Peyer's patch (tissue), 4 donors: ENCODE results near the gene PIEZO1. TPM values are rescaled to one million over a fixed set of nuclear protein-coding genes. Genes with fewer than 3 reads are reported as not detected.

Experiments used
- DNase-seq, 3 donors: peaks; one replicate each; pipeline ENCODE4 v3.0.0-alpha.2; 2017 to 2019
- H3K27ac ChIP-seq, 4 donors: fragments of 200-600 bp; sonication (generic); one replicate each; pipeline ENCODE4 v1.5.1; 2016 to 2019
- H3K27me3 ChIP-seq, 2 donors: fragments of 200-600 bp; sonication (generic); one replicate each; pipeline ENCODE4 v1.5.1; 2019
- H3K36me3 ChIP-seq, 3 donors: fragments of 200-600 bp; sonication (generic); one replicate each; pipeline ENCODE4 v1.5.1; 2016 to 2019
- H3K4me1 ChIP-seq, 4 donors: fragments of 200-600 bp; sonication (generic); one replicate each; pipeline ENCODE4 v1.5.1; 2016 to 2019
- H3K4me3 ChIP-seq, 4 donors: fragments of 200-600 bp; sonication (generic); 1 replicate in 3 of 4; 2 replicates in 1 of 4; pipeline ENCODE4 v1.5.1; 2016 to 2019; ENCODE audit warnings: mild to moderate bottlenecking in 1 of 4
- H3K9me3 ChIP-seq, 4 donors: fragments of 200-600 bp; sonication (generic); one replicate each; pipeline ENCODE4 v1.5.1; 2016 to 2019; ENCODE audit warnings: mild to moderate bottlenecking in 1 of 4
- CTCF ChIP-seq, 6 experiments: fragments of 450-650 bp in 4 of 6; fragments of 200-600 bp in 2 of 6; sonication (generic) in 1 of 6; IDR thresholded peaks; one replicate each; pipeline ENCODE4 v1.5.1; 2017 to 2019; ENCODE audit warnings: antibody characterized with exemption in 6 of 6, mild to moderate bottlenecking in 3 of 6, moderate library complexity in 1 of 6
- POLR2A ChIP-seq, 2 donors: fragments of 450-650 bp; IDR thresholded peaks; one replicate each; pipeline ENCODE4 v1.5.1; 2017; ENCODE audit warnings: antibody characterized with exemption in 2 of 2, mild to moderate bottlenecking in 2 of 2, moderate library complexity in 2 of 2
- total RNA-seq, 4 donors: library from RNA; depleted of rRNA; stranded (reverse); fragments of >200 nt; gene quantifications; one replicate each; pipeline ENCODE4 v1.1.0, GENCODE V29; 2016

Gene PIEZO1
- total RNA-seq, 4 donors from 2014 or later: 76.9 to 218 (median 183) TPM

DNA sequence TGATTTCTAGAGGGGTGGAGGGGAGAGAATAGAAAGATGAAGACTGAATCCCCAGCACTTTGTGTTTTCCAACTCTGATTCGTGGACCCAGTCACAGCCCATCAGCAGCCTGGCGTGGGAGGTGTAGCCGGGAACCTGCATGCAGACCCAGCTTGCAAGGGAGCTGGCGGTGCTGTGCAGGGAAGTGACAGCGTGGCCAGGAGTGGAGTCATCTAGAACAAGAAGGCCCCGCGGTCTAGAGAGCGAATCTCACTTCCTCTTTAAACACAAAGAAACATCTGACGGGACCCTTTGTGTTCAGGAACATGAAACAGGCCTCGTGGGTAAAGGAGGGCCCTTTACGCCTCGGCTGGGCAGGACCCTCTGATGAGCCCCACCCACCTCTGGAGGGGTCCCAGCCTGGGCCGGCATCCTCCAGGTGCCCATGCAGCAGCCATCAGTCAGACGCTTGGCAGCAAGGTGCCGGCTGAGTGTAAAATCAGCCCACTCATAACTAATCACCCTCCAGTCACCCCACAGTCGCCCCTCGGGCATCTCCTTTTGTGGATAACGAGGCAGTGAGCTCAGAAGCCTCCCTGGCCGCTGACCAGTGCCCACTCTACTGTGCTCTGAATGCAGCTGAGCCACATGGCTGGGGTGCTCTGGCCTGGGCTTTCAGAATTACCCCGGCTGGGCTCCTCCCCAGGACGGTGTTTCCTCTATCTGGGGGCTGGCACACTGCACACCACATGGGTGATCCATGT, 103.1 kb downstream of the PIEZO1 start:
- DNase-seq: peak in 2 of 3 donors; percentile 96 to 97
- Histone ChIP-seq H3K4me1 (peaks cover 0 to 34% (median 22%) of the 10 kb centered on the region in 4 donors), H3K27me3 (peaks cover 0 to 9% of the 10 kb centered on the region in 2 donors), H3K36me3 (no peaks in the 10 kb centered on the region), H3K27ac (peak overlapping the region; percentile 78 to 92 (median 87)), H3K9me3 (no peaks in the 10 kb centered on the region), H3K4me3 (peak overlapping the region; percentile 4 to 36 (median 14))
- no peak for TF ChIP-seq CTCF (IDR thresholded peaks at IDR 0.05)
- peak in 1 of 2 donors; percentile 19 for TF ChIP-seq POLR2A (IDR thresholded peaks at IDR 0.05)

DNA sequence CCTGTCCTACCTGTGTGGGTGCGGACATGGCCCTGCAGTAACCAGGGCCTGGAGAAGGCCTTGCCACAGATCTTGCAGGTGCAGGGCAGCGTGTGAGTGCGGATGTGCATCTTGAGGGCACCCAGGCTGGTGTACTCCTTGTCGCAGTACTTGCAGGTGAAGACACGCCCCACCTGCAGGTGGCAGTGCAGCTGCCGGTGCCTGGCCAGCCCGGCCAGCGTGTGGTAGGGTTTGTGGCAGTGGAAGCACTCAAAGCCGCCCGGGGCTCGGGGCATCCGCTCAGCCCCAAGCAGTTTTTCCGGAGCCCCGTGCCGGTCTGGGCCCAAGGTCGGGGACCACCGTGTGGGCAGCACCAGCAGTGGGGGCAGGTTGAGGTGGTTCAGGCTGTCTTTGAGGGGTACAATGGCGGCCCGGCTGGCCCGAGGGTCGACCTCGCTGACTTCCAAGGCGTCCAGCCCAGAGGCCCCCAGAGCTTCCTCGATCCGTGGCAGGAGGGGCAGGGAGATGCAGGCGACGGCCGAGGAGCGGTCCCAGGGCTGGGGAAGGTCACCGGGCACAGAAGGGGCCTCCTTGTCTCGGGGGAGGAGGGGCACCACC, 103.8 kb downstream of the PIEZO1 start:
- peaks cover 0 to 29% (median 20%) of the 10 kb centered on the region in 4 donors for H3K4me1 ChIP-seq
- peak; percentile 18 to 75 (median 55) for TF ChIP-seq CTCF (IDR thresholded peaks at IDR 0.05)
- no peak for TF ChIP-seq POLR2A (IDR thresholded peaks at IDR 0.05)
- peaks cover 0 to 9% of the 10 kb centered on the region in 2 donors for H3K27me3 ChIP-seq
- peak overlapping the region in 3 of 4 donors; percentile 6 to 36 (median 23) for H3K4me3 ChIP-seq
- peak; percentile 80 to 93 (median 87) for DNase-seq
- H3K27ac ChIP-seq: peak overlapping the region; percentile 63 to 92 (median 87)
- no peaks in the 10 kb centered on the region for H3K9me3 ChIP-seq
- H3K36me3 ChIP-seq: no peaks in the 10 kb centered on the region

DNA sequence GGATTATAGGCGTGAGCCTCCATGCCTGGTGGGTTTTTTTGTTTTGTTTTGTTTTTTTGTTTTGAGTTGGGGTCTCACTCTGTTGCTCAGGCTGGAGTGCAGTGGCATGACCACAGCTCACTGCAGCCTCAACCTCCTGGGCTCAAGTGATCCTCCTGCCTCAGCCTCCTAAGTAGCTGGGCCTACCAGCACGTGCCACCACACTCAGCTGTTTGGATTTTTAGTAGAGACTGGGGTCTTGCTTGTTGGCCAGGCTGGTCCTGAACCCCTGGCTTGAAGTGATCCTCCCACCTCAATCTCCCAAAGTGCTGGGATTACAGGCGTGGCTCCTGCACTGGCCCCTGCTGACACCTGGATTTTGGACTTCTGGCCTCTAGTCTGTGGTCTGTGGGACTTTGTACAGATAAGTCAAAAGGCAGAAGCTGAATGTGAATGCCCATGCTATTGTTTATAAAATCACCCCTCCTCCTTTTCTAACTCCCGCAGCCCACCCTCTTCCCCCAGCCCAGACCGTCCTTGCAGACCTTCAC, 104.4 kb downstream of the PIEZO1 start:
- H3K9me3 ChIP-seq: no peaks in the 10 kb centered on the region
- H3K36me3 ChIP-seq: no peaks in the 10 kb centered on the region
- H3K27me3 ChIP-seq: peaks cover 0 to 6% of the 10 kb centered on the region in 2 donors
- peaks cover 0 to 29% (median 18%) of the 10 kb centered on the region in 4 donors for H3K4me1 ChIP-seq
- H3K27ac ChIP-seq: peak overlapping the region in 2 of 4 donors; percentile 25 to 92
- H3K4me3 ChIP-seq: no peak overlapping the region
- no peak for DNase-seq
- TF ChIP-seq POLR2A (IDR thresholded peaks at IDR 0.05) (no peak), CTCF (IDR thresholded peaks at IDR 0.05) (no peak)

GRCh38 chr16:88678224-88678979, 106.6 kb downstream of the PIEZO1 start:
- H3K27me3 ChIP-seq: no peaks in the 10 kb centered on the region
- H3K36me3 ChIP-seq: no peaks in the 10 kb centered on the region
- H3K4me3 ChIP-seq: no peak overlapping the region
- no peaks in the 10 kb centered on the region for H3K9me3 ChIP-seq
- peaks cover 0 to 19% (median 13%) of the 10 kb centered on the region in 4 donors for H3K4me1 ChIP-seq
- DNase-seq: no peak
- no peak overlapping the region for H3K27ac ChIP-seq
- no peak for TF ChIP-seq POLR2A (IDR thresholded peaks at IDR 0.05)
- no peak for TF ChIP-seq CTCF (IDR thresholded peaks at IDR 0.05)

GRCh38 chr16:88677721-88678120, 107.3 kb downstream of the PIEZO1 start:
- H3K4me3 ChIP-seq: no peak overlapping the region
- DNase-seq: no peak
- H3K36me3 ChIP-seq: no peaks in the 10 kb centered on the region
- no peak overlapping the region for H3K27ac ChIP-seq
- H3K4me1 ChIP-seq: peaks cover 0 to 19% (median 13%) of the 10 kb centered on the region in 4 donors
- TF ChIP-seq POLR2A (IDR thresholded peaks at IDR 0.05): no peak
- TF ChIP-seq CTCF (IDR thresholded peaks at IDR 0.05): no peak
- no peaks in the 10 kb centered on the region for H3K9me3 ChIP-seq
- no peaks in the 10 kb centered on the region for H3K27me3 ChIP-seq
